K562 (cell line): ENCODE data around the gene BTBD16. TPM values are rescaled to one million over a fixed set of nuclear protein-coding genes. Genes with fewer than 3 reads are reported as not detected.
A peak's percentile ranks its signal among the peaks of the same experiment; 100 is the strongest.

Experiments used
- ATAC-seq: fragments of 200-7000 bp; cut with Tn5 transposase; 3 replicates; pipeline ENCODE4 v1.9.1; 2020; ENCODE audit warnings: moderate library complexity
- Bru-seq: library from RNA; stranded (reverse); fragments of 400-500 nt; gene quantifications from one replicate; lab custom pipeline; 2021; lab: Mats Ljungman, UMichigan
- BruChase-seq, 2 experiments: library from RNA; stranded (reverse); fragments of 400-500 nt; gene quantifications; one replicate each; lab custom pipeline; 2021; lab: Mats Ljungman, UMichigan
- BruUV-seq: library from RNA; stranded (reverse); fragments of 400-500 nt; replicated peaks from 2 replicates; lab custom pipeline; 2021; lab: Mats Ljungman, UMichigan
- CTCF ChIA-PET: fragments of 300-600 bp; formaldehyde crosslinking; extraction: SDS; loops from one replicate; lab custom pipeline; 2021; ENCODE audit warnings: low intra/inter-chr PET ratio; lab: Yijun Ruan, JAX
- POLR2A ChIA-PET: fragments of 300-600, 350-650 bp; sonication (Branson Sonifier 250); formaldehyde crosslinking; extraction: SDS; loops from one replicate; lab custom pipeline; 2021; ENCODE audit warnings: antibody characterized with exemption, inconsistent platforms; lab: Yijun Ruan, JAX
- DNase-seq, 4 experiments: peaks; one replicate each; pipeline versions ENCODE4 v3.0.0 to v3.0.0-alpha.2; 2011 to 2018; ENCODE audit warnings: low spot score in 3 of 4, mixed read lengths in 3 of 4; ENCODE audit errors: extremely low read depth in 1 of 4
- FAIRE-seq: peaks from 2 replicates; lab custom pipeline; 2011; peaks lifted over from hg19 to GRCh38; lab: Jason Lieb, UNC
- H2AFZ ChIP-seq: 2 replicates; pipeline ENCODE4 v1.6.0; 2011; ENCODE audit warnings: low read depth, low read length, control low read depth, inconsistent platforms
- H3K27ac ChIP-seq: fragments of 200-600 bp; 3 replicates; pipeline ENCODE4 v1.8.0; 2011; ENCODE audit warnings: low read depth, mild to moderate bottlenecking, control low read depth, inconsistent platforms, low read length, moderate library complexity, mixed read lengths; ENCODE audit errors: extremely low read depth
- H3K27me3 ChIP-seq, 2 experiments: fragments of 300-600 bp in 1 of 2; 2 replicates in 1 of 2; 3 replicates in 1 of 2; pipeline versions ENCODE4 v1.6.0 to v1.8.0; 2011; ENCODE audit warnings: inconsistent platforms in 2 of 2, low read length in 2 of 2, mild to moderate bottlenecking in 1 of 2, mixed read lengths in 1 of 2, moderate library complexity in 1 of 2; ENCODE audit not compliant: control insufficient read depth in 2 of 2, insufficient read depth in 2 of 2
- H3K36me3 ChIP-seq: fragments of 300-600 bp; 3 replicates; pipeline ENCODE4 v1.8.0; 2011; ENCODE audit warnings: mild to moderate bottlenecking, low read length, inconsistent platforms; ENCODE audit not compliant: control insufficient read depth, insufficient read depth
- H3K4me1 ChIP-seq, 2 experiments: fragments of 200-600 bp in 1 of 2; replicated peaks in 1 of 2; 2 replicates in 1 of 2; 3 replicates in 1 of 2; pipeline versions ENCODE4 v1.5.1 to v1.8.0; 2011; ENCODE audit warnings: inconsistent platforms in 2 of 2, low read length in 2 of 2, mild to moderate bottlenecking in 1 of 2, mixed read lengths in 1 of 2, moderate library complexity in 1 of 2; ENCODE audit not compliant: control insufficient read depth in 2 of 2, insufficient read depth in 2 of 2
- H3K4me2 ChIP-seq: 2 replicates; pipeline ENCODE4 v1.6.1; 2011; ENCODE audit warnings: low read length, control low read depth, inconsistent platforms, mixed read lengths; ENCODE audit not compliant: insufficient read depth
- H3K4me3 ChIP-seq: fragments of 200-600 bp; sonication (generic), shearing (Covaris generic); 2 replicates; pipeline ENCODE4 v1.5.1; 2016; ENCODE audit warnings: control low read depth, inconsistent platforms
- H3K79me2 ChIP-seq: fragments of 200-600 bp; 3 replicates; pipeline ENCODE4 v1.8.0; 2011; ENCODE audit warnings: low read length, inconsistent platforms; ENCODE audit not compliant: control insufficient read depth, insufficient read depth
- H3K9ac ChIP-seq, 2 experiments: 2 replicates each; pipeline versions ENCODE4 v1.6.0 to v1.6.1; 2011; ENCODE audit warnings: low read depth in 2 of 2, low read length in 2 of 2, control low read depth in 1 of 2, inconsistent platforms in 1 of 2, mild to moderate bottlenecking in 1 of 2, mixed read lengths in 1 of 2; ENCODE audit not compliant: insufficient read depth in 1 of 2
- H3K9me1 ChIP-seq: one replicate; pipeline ENCODE4 v1.6.0; 2011; ENCODE audit warnings: inconsistent platforms, mild to moderate bottlenecking, low read length, moderate library complexity; ENCODE audit not compliant: control insufficient read depth, insufficient read depth
- H3K9me3 ChIP-seq: replicated peaks from 2 replicates; pipeline ENCODE4 v1.5.1; 2011; ENCODE audit warnings: low read depth, low read length, inconsistent platforms; ENCODE audit not compliant: control insufficient read depth, insufficient read depth
- H4K20me1 ChIP-seq: replicated peaks from 2 replicates; pipeline ENCODE4 v1.6.1; 2011; ENCODE audit warnings: low read length, inconsistent platforms, mixed read lengths; ENCODE audit not compliant: control insufficient read depth, insufficient read depth
- PML ChIP-seq: IDR thresholded peaks from 2 replicates; pipeline ENCODE4 v1.6.1; 2012; ENCODE audit warnings: low read length, inconsistent platforms
- ZNF146 ChIP-seq: IDR thresholded peaks from one replicate; pipeline ENCODE4 v1.6.1; 2018; ENCODE audit warnings: missing compliant biosample characterization; ENCODE audit not compliant: unreplicated experiment
- WGBS: fragments of 100-300 bp; shearing (Covaris generic); methylation state at CpG from one replicate; pipeline ENCODE4 v1.1.6; 2016; ENCODE audit warnings: low coverage, mixed read lengths; ENCODE audit not compliant: insufficient coverage; ENCODE audit errors: missing lambda C conversion rate; 5-methylcytosine and 5-hydroxymethylcytosine counted together
- in situ Hi-C: fragments of 300-500 bp; cut with MboI; formaldehyde crosslinking; loops from 4 replicates; pipeline ENCODE4 v1.15.0; 2018; ENCODE audit warnings: inconsistent platforms, mixed read lengths
- intact Hi-C: fragments of 100-400 bp; cut with micrococcal nuclease; formaldehyde crosslinking; loops from 2 replicates; pipeline ENCODE4 v1.14.2; 2022
- long read RNA-seq, 3 experiments: library from polyadenylated mRNA in 2 of 3; library from RNA in 1 of 3; unstranded in 2 of 3; stranded (forward) in 1 of 3; transcript quantifications; one replicate each; pipeline ENCODE4 v2.0.0, GENCODE V29; 2019 to 2022
- polyA minus RNA-seq, 3 experiments: library from RNA; depleted of rRNA, polyadenylated mRNA; stranded (reverse); fragments of >200 nt; gene quantifications; 2 replicates each; pipeline ENCODE4 v1.2.3, GENCODE V29; 2011
- polyA plus RNA-seq, 8 experiments: library from polyadenylated mRNA; depleted of rRNA in 4 of 8; stranded (reverse) in 5 of 8; unstranded in 3 of 8; fragments of >200 nt; fragmentation: Nextera tagmentation in 2 of 8; fragmentation: Illumina TruSeq in 1 of 8; extraction: Ambion mirVana in 2 of 8; extraction: Trizol in 1 of 8; gene quantifications; 2 replicates each; pipeline versions ENCODE4 v1.2.1 to v1.2.3, GENCODE V29; 2011 to 2014; ENCODE audit warnings: inconsistent platforms in 1 of 8, missing spikeins in 1 of 8
- total RNA-seq, 7 experiments: library from RNA; depleted of rRNA in 6 of 7; stranded (reverse); fragments of >200 nt in 6 of 7; fragmentation: Illumina TruSeq in 2 of 7; extraction: Trizol in 2 of 7; gene quantifications; 2 replicates each; pipeline versions ENCODE4 v1.2.1 to v1.2.3, GENCODE V29; 2011 to 2021; ENCODE audit warnings: low replicate concordance in 1 of 7

The BTBD16 gene
- total RNA-seq (2011; cell fraction: chromatin; rRNA removed; ENCODE audit: low replicate concordance) = not detected in 2 replicates
- not detected in 2 replicates for total RNA-seq (2011; cell fraction: nucleolus; rRNA removed)
- not detected in 2 replicates for total RNA-seq (2011; cell fraction: nucleoplasm; rRNA removed)
- total RNA-seq (2014; rRNA removed) (not detected in 2 replicates), total RNA-seq (2014; rRNA removed; fragmentation: Illumina TruSeq; extraction: Trizol) (not detected in 2 replicates), total RNA-seq (2015; rRNA removed; fragmentation: Illumina TruSeq; extraction: Trizol) (not detected in 2 replicates), total RNA-seq (2021) (not detected in 2 replicates), polyA plus RNA-seq (2011; rRNA removed) (0.11 TPM in 1 of 2 replicates, not detected in the other), polyA plus RNA-seq (2014; fragmentation: Illumina TruSeq; extraction: Trizol) (not detected in 2 replicates), polyA plus RNA-seq (2014; fragmentation: Nextera tagmentation; extraction: Ambion mirVana) (not detected), polyA plus RNA-seq (2014; rRNA removed) (not detected in 2 replicates), polyA minus RNA-seq (2011; rRNA and poly(A)+ RNA removed) (not detected in 2 replicates), Bru-seq, nascent RNA (percentile 5 among the genes with signal in this experiment), BruChase-seq, experiment 1, labeled RNA remaining after a 2-hour chase (percentile 2 among the genes with signal in this experiment), BruChase-seq, experiment 2, labeled RNA remaining after a 6-hour chase (percentile 2 among the genes with signal in this experiment)
- polyA plus RNA-seq (2011; cell fraction: cytosol; rRNA removed) = 0.03 TPM in 1 of 2 replicates, not detected in the other
- polyA plus RNA-seq (2011; cell fraction: nucleus; rRNA removed) = 0.13 TPM in 1 of 2 replicates, not detected in the other
- not detected in 2 replicates for polyA plus RNA-seq (2012)
- polyA minus RNA-seq (2011; cell fraction: cytosol; rRNA and poly(A)+ RNA removed) = not detected in 2 replicates
- polyA minus RNA-seq (2011; cell fraction: nucleus; rRNA and poly(A)+ RNA removed) = not detected in 2 replicates
- long read RNA-seq, experiment 1 = 0 reads
- long read RNA-seq, experiment 2 = 0 reads
- long read RNA-seq, experiment 3 = 0 reads

- intact Hi-C loops = no loop called here
- WGBS = 0% methylated on average over 3 of the region's 5 CpGs
- DNase-seq (no peak), FAIRE-seq (no peak), ATAC-seq (no peak)
- no peak for TF ChIP-seq ZNF146
- TF ChIP-seq PML = no peak
- no peak within 1 kb of the TSS for H2AFZ ChIP-seq
- no peaks in the 10 kb centered on the region for H3K9me3 ChIP-seq
- peaks cover 0 to 4% of the 10 kb centered on the region in 2 experiments; a peak in 1 of 5 replicates for H3K27me3 ChIP-seq
- no peaks in the 10 kb centered on the region for H3K9me1 ChIP-seq
- H3K36me3 ChIP-seq = no peaks in the 10 kb centered on the region
- CTCF ChIA-PET = no interaction called here
- no peak within 1 kb of the TSS for H3K27ac ChIP-seq
- POLR2A ChIA-PET = interaction anchor here (0.7 kb wide), 1 partner anchor 41 kb away, joined by 3 read pairs; no protein-coding TSS in a partner anchor
- H3K79me2 ChIP-seq = no peaks in the 10 kb centered on the region
- H3K4me1 ChIP-seq = no peaks in the 10 kb centered on the region
- no peak within 1 kb of the TSS for H3K4me2 ChIP-seq
- no peaks in the 10 kb centered on the region for H4K20me1 ChIP-seq
- H3K4me3 ChIP-seq = no peak within 1 kb of the TSS
- no peak within 1 kb of the TSS for H3K9ac ChIP-seq
- in situ Hi-C loops = no loop called here
- BruUV-seq = no TSS peak
Observed at GRCh38 chr10:122271076-122271475, at the start of gene BTBD16. Gene BTBD16 (plus strand): TSS chr10:122271296. CDS start chr10:122275082, 3,786 bp downstream.
